ENCODE results near the gene SBSN. TPM values are rescaled to one million over a fixed set of nuclear protein-coding genes. Genes with fewer than 3 reads are reported as not detected.

SBSN gene
- total RNA-seq, 1 donor from 2014 or later, result 0.18 TPM

DNA sequence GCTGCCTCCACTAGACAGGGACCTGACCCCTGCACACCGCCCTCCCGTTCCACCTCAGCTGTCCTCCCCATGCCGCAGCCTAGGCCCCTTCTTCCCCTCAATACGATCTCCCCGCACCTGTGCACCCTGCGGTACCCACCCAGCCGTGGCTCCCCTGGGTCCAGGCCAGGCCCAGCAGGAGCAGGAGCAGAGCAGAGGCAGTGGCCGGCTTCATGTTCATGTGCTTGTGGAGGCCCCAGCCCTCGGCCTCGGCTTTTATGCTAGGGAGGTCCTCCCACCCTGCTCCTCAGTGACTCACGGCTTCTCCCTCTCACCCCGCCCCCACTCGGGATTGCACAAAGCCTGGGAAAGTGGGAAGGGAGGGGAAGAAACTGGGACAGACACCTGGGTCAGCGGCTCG is 26.4 kb downstream of the SBSN start:
- H3K4me3 Mint-ChIP-seq (ENCODE audit: unreplicated experiment), result no peak overlapping the region
- Histone ChIP-seq H3K4me2 (ENCODE audit: low read length) (no peak overlapping the region), H3K9me3 (ENCODE audit: insufficient read depth, low read depth, low read length) (no peaks in the 10 kb centered on the region), H3K27ac (ENCODE audit: low read depth, low read length) (no peak overlapping the region), H3K36me3 (ENCODE audit: insufficient read depth, low read length) (no peaks in the 10 kb centered on the region), H3K79me2 (ENCODE audit: insufficient read depth, low read length) (no peaks in the 10 kb centered on the region), H4K20me1 (ENCODE audit: insufficient read depth, low read length) (no peaks in the 10 kb centered on the region), H3K4me1 (ENCODE audit: insufficient read depth, low read length) (no peaks in the 10 kb centered on the region), H3K9ac (ENCODE audit: low read length) (no peak overlapping the region), H3K4me3 (ENCODE audit: insufficient read depth, low read depth, low read length) (no peak overlapping the region), H2AFZ (ENCODE audit: low read depth, low read length) (no peak overlapping the region), H3K27me3 (ENCODE audit: insufficient read depth, low read length) (peaks cover 12% of the 10 kb centered on the region)
- no peak overlapping the region for H3K27ac Mint-ChIP-seq (ENCODE audit: unreplicated experiment)
- peaks cover 4% of the 10 kb centered on the region for H3K4me1 Mint-ChIP-seq (ENCODE audit: low read depth, unreplicated experiment)
- peaks cover 5% of the 10 kb centered on the region for H3K27me3 Mint-ChIP-seq (ENCODE audit: low read depth, unreplicated experiment)
- peaks cover 24% of the 10 kb centered on the region for H3K36me3 Mint-ChIP-seq (ENCODE audit: low read depth, unreplicated experiment)
- DNase-seq (ENCODE audit: low read depth) (no peak), FAIRE-seq (no peak)
- H3K9me3 Mint-ChIP-seq (ENCODE audit: unreplicated experiment), result no peaks in the 10 kb centered on the region
- TF ChIP-seq EZH2 (IDR thresholded peaks at IDR 0.05; ENCODE audit: insufficient read depth, low read length), result no peak
- TF ChIP-seq, protein P1, sequence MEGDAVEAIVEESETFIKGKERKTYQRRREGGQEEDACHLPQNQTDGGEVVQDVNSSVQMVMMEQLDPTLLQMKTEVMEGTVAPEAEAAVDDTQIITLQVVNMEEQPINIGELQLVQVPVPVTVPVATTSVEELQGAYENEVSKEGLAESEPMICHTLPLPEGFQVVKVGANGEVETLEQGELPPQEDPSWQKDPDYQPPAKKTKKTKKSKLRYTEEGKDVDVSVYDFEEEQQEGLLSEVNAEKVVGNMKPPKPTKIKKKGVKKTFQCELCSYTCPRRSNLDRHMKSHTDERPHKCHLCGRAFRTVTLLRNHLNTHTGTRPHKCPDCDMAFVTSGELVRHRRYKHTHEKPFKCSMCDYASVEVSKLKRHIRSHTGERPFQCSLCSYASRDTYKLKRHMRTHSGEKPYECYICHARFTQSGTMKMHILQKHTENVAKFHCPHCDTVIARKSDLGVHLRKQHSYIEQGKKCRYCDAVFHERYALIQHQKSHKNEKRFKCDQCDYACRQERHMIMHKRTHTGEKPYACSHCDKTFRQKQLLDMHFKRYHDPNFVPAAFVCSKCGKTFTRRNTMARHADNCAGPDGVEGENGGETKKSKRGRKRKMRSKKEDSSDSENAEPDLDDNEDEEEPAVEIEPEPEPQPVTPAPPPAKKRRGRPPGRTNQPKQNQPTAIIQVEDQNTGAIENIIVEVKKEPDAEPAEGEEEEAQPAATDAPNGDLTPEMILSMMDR (IDR thresholded peaks at IDR 0.05; ENCODE audit: insufficient read depth, low read depth, low read length), result no peak

DNA sequence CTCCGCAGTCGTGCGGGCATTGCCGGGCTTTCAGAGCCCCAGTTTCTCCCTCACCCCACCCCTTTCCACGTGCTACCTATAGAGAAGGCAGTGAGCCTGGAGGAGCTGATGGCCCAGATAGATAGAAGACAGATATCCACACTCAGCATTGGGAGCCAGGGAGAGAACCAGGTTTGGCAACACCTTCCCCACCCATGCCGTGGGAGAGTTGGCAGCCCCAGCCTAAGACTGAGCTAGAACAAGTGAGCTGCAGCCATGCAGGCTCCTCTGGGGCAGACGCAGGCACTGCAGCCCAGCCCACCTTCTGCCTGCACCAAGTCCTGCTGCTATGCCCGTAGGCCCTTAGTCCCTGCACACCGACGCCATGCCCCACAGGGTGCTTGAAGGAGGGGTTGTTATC is 27.5 kb downstream of the SBSN start:
- Mint-ChIP-seq H3K4me1 (ENCODE audit: low read depth, unreplicated experiment) (peaks cover 4% of the 10 kb centered on the region), H3K27me3 (ENCODE audit: low read depth, unreplicated experiment) (peaks cover 5% of the 10 kb centered on the region), H3K36me3 (ENCODE audit: low read depth, unreplicated experiment) (peaks cover 18% of the 10 kb centered on the region), H3K9me3 (ENCODE audit: unreplicated experiment) (no peaks in the 10 kb centered on the region), H3K4me3 (ENCODE audit: unreplicated experiment) (no peak overlapping the region), H3K27ac (ENCODE audit: unreplicated experiment) (peak overlapping the region; percentile 58)
- Histone ChIP-seq H3K27me3 (ENCODE audit: insufficient read depth, low read length) (peaks cover 3% of the 10 kb centered on the region), H3K9me3 (ENCODE audit: insufficient read depth, low read depth, low read length) (no peaks in the 10 kb centered on the region), H3K36me3 (ENCODE audit: insufficient read depth, low read length) (no peaks in the 10 kb centered on the region), H3K4me1 (ENCODE audit: insufficient read depth, low read length) (no peaks in the 10 kb centered on the region), H2AFZ (ENCODE audit: low read depth, low read length) (no peak overlapping the region), H3K4me3 (ENCODE audit: insufficient read depth, low read depth, low read length) (no peak overlapping the region), H4K20me1 (ENCODE audit: insufficient read depth, low read length) (no peaks in the 10 kb centered on the region), H3K9ac (ENCODE audit: low read length) (no peak overlapping the region), H3K79me2 (ENCODE audit: insufficient read depth, low read length) (no peaks in the 10 kb centered on the region), H3K4me2 (ENCODE audit: low read length) (no peak overlapping the region), H3K27ac (ENCODE audit: low read depth, low read length) (no peak overlapping the region)
- FAIRE-seq (no peak), DNase-seq (ENCODE audit: low read depth) (no peak)
- TF ChIP-seq EZH2 (IDR thresholded peaks at IDR 0.05; ENCODE audit: insufficient read depth, low read length), result no peak
- TF ChIP-seq, protein P1 (IDR thresholded peaks at IDR 0.05; ENCODE audit: insufficient read depth, low read depth, low read length), result no peak

DNA sequence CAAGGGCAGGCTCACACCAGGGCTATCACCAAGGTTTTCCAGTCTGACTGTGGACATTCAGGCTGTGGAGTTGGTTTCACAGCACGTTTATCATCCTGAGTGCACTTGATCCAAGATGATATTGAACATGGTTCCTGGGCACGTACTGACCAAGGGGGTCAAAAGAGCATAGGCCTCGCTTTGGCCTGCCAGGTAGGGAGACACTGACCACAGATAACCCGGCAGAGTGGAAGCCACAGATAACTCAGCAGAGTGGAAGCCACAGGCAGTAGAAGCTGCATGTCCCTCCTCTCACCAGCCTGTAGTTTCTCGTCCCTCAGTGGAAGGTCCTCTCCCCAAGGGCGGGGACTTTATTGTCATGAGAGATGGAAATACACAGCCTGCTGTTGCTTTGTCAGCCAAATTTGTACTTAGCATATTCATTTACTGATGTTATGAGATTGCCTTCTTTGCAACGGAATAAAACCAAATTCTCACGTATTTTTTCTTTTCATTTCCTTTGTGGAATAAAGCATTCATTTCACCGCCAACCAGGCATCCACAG is 29.1 kb downstream of the SBSN start:
- H3K4me1 Mint-ChIP-seq (ENCODE audit: low read depth, unreplicated experiment), result peaks cover 4% of the 10 kb centered on the region
- no peaks in the 10 kb centered on the region for H3K4me1 ChIP-seq (ENCODE audit: insufficient read depth, low read length)
- H3K4me3 Mint-ChIP-seq (ENCODE audit: unreplicated experiment), result no peak overlapping the region
- H3K36me3 Mint-ChIP-seq (ENCODE audit: low read depth, unreplicated experiment), result peaks cover 15% of the 10 kb centered on the region
- no peak for TF ChIP-seq EZH2 (IDR thresholded peaks at IDR 0.05; ENCODE audit: insufficient read depth, low read length)
- TF ChIP-seq, protein P1 (IDR thresholded peaks at IDR 0.05; ENCODE audit: insufficient read depth, low read depth, low read length), result no peak
- H3K27me3 Mint-ChIP-seq (ENCODE audit: low read depth, unreplicated experiment), result peaks cover 8% of the 10 kb centered on the region
- no peaks in the 10 kb centered on the region for H3K9me3 Mint-ChIP-seq (ENCODE audit: unreplicated experiment)
- no peaks in the 10 kb centered on the region for H3K79me2 ChIP-seq (ENCODE audit: insufficient read depth, low read length)
- H3K9ac ChIP-seq (ENCODE audit: low read length), result no peak overlapping the region
- DNase-seq (ENCODE audit: low read depth) (no peak), FAIRE-seq (no peak)
- no peak overlapping the region for H3K4me3 ChIP-seq (ENCODE audit: insufficient read depth, low read depth, low read length)
- no peaks in the 10 kb centered on the region for H3K36me3 ChIP-seq (ENCODE audit: insufficient read depth, low read length)
- H3K9me3 ChIP-seq (ENCODE audit: insufficient read depth, low read depth, low read length), result no peaks in the 10 kb centered on the region
- H4K20me1 ChIP-seq (ENCODE audit: insufficient read depth, low read length), result no peaks in the 10 kb centered on the region
- no peak overlapping the region for H3K27ac Mint-ChIP-seq (ENCODE audit: unreplicated experiment)
- no peak overlapping the region for H3K27ac ChIP-seq (ENCODE audit: low read depth, low read length)
- H3K27me3 ChIP-seq (ENCODE audit: insufficient read depth, low read length), result no peaks in the 10 kb centered on the region
- no peak overlapping the region for H3K4me2 ChIP-seq (ENCODE audit: low read length)
- H2AFZ ChIP-seq (ENCODE audit: low read depth, low read length), result no peak overlapping the region
